ENCODE data around the gene CHRNA4.

DNA sequence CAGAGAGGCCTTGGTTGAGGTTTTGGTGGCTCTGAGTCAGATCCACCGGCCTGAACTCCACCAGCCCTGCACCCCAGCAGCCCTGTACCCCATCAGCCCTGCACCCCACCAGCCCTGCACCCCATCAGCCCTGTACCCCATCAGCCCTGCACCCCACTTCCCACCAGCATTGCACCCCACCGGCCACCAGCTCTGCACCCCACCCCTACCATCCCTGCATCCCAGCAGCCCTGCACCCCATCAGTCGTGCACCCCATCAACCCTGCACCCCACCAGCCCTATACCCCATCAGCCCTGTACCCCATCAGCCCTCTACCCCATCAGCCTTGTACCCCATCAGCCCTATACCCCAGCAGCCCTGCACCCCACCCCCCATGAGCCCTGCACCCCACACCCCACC, 14.3 kb upstream of the CHRNA4 start:
- TF ChIP-seq, protein P1, sequence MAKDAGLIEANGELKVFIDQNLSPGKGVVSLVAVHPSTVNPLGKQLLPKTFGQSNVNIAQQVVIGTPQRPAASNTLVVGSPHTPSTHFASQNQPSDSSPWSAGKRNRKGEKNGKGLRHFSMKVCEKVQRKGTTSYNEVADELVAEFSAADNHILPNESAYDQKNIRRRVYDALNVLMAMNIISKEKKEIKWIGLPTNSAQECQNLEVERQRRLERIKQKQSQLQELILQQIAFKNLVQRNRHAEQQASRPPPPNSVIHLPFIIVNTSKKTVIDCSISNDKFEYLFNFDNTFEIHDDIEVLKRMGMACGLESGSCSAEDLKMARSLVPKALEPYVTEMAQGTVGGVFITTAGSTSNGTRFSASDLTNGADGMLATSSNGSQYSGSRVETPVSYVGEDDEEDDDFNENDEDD (CRISPR knock-in tag; IDR thresholded peaks at IDR 0.05; ENCODE audit: borderline replicate concordance): no peak
- TF ChIP-seq, protein P2, sequence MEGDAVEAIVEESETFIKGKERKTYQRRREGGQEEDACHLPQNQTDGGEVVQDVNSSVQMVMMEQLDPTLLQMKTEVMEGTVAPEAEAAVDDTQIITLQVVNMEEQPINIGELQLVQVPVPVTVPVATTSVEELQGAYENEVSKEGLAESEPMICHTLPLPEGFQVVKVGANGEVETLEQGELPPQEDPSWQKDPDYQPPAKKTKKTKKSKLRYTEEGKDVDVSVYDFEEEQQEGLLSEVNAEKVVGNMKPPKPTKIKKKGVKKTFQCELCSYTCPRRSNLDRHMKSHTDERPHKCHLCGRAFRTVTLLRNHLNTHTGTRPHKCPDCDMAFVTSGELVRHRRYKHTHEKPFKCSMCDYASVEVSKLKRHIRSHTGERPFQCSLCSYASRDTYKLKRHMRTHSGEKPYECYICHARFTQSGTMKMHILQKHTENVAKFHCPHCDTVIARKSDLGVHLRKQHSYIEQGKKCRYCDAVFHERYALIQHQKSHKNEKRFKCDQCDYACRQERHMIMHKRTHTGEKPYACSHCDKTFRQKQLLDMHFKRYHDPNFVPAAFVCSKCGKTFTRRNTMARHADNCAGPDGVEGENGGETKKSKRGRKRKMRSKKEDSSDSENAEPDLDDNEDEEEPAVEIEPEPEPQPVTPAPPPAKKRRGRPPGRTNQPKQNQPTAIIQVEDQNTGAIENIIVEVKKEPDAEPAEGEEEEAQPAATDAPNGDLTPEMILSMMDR (CRISPR knock-in tag; IDR thresholded peaks at IDR 0.05): no peak
- TF ChIP-seq SIN3B (IDR thresholded peaks at IDR 0.05; ENCODE audit: low read length): no peak
- TF ChIP-seq KDM5B (CRISPR knock-in tag; IDR thresholded peaks at IDR 0.05; ENCODE audit: borderline replicate concordance): no peak
- no peak for TF ChIP-seq ZBTB1 (CRISPR knock-in tag; IDR thresholded peaks at IDR 0.05; ENCODE audit: borderline replicate concordance)
- TF ChIP-seq, protein P3, sequence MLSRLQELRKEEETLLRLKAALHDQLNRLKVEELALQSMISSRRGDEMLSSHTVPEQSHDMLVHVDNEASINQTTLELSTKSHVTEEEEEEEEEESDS (CRISPR knock-in tag; IDR thresholded peaks at IDR 0.05; ENCODE audit: borderline replicate concordance): no peak
- TF ChIP-seq IKZF1 (IDR thresholded peaks at IDR 0.05): no peak
- TF ChIP-seq ZNF501 (CRISPR knock-in tag; IDR thresholded peaks at IDR 0.05): no peak
- TF ChIP-seq, protein P4, sequence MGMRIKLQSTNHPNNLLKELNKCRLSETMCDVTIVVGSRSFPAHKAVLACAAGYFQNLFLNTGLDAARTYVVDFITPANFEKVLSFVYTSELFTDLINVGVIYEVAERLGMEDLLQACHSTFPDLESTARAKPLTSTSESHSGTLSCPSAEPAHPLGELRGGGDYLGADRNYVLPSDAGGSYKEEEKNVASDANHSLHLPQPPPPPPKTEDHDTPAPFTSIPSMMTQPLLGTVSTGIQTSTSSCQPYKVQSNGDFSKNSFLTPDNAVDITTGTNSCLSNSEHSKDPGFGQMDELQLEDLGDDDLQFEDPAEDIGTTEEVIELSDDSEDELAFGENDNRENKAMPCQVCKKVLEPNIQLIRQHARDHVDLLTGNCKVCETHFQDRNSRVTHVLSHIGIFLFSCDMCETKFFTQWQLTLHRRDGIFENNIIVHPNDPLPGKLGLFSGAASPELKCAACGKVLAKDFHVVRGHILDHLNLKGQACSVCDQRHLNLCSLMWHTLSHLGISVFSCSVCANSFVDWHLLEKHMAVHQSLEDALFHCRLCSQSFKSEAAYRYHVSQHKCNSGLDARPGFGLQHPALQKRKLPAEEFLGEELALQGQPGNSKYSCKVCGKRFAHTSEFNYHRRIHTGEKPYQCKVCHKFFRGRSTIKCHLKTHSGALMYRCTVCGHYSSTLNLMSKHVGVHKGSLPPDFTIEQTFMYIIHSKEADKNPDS (CRISPR knock-in tag; IDR thresholded peaks at IDR 0.05): no peak
- no peak for TF ChIP-seq GTF2F1 (IDR thresholded peaks at IDR 0.05; ENCODE audit: low read length)
- no peak for TF ChIP-seq ZFX (CRISPR knock-in tag; IDR thresholded peaks at IDR 0.05; ENCODE audit: low read depth)
- TF ChIP-seq POLR2A (IDR thresholded peaks at IDR 0.05; ENCODE audit: insufficient read depth in 1 of 2, low read depth in 2 of 2, low read length in 2 of 2): no peak
- TF ChIP-seq ZSCAN30 (CRISPR knock-in tag; IDR thresholded peaks at IDR 0.05): no peak
- TF ChIP-seq TCF7 (IDR thresholded peaks at IDR 0.05; ENCODE audit: low read depth): no peak
